COR-L47 (cell line): ENCODE data around the gene SESN3.
"Not testable (repeated sequence)": the region's sequence is repeated elsewhere in the genome, so short reads cannot be mapped to it uniquely, and the experiment has no call there.

Source experiments
- DNase-seq: peaks from one replicate; lab custom pipeline; 2025; lab: John Stamatoyannopoulos, UW

The SESN3 gene

GRCh38 chr11:95150956-95151684 is 79.9 kb downstream of the SESN3 start:
- peak; percentile 93 for DNase-seq

DNA sequence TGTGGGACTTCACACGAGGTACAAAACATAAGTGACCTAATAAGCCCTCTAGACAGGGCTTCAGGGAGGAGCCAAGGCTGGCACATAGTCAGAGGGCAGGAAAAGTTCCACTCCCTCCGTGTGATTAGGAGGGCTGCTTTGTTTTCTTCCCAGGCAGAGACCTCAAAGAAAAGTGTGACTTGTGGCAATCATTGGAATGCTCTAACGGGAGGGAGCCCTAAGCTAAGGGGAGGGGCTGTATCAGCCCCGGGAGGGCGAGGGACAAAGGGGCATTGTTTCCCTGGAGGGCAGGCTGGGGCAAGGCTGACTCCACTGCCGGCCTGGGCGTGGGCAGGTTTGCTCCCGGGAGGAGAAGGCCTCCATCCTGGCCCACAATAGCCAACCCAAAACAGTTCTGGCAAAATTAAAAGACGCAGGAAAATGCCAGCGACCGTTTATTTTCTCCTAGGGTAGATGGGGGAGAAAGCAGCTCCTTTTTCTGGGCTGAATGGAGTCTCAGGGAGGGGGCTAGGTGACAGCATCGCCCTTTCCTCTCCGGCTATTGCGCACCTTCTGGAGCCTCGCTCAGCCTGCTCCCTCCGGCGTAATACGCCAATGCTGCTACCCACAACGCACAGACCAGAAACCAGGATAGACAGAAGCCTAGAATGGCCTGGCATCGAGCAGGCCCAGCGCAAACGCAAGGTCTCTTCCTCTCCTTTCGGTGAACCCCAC is 81.2 kb downstream of the SESN3 start:
- no peak for DNase-seq

GRCh38 chr11:95148938-95149337 is 82.1 kb downstream of the SESN3 start:
- DNase-seq: no peak

DNA sequence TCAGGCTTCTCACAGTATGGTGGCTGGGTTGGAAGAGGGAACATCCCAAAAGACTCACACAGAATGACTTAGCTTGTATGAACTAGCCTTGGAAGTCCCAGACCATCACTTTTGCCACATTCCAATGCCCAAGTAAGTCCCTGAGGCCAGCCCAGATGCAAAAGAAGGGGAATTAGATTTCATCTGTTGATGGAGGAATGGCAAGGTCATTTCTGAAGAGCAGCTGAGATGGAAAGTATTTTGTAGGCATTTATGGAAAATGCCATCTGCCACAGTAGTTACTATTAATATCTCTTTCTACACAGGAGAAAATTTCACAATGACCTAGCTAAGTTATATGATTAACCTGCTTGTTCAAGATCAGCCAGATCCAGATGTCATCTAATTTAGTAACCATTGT is 82.6 kb downstream of the SESN3 start:
- DNase-seq: no peak

- DNase-seq: no peak
Observed at GRCh38 chr11:95147364-95147905, 83.6 kb downstream of the SESN3 start.

- no peak for DNase-seq
Observed at GRCh38 chr11:95145430-95146060, 85.5 kb downstream of the SESN3 start.

- DNase-seq: no peak
Observed at GRCh38 chr11:95144313-95145235, 86.4 kb downstream of the SESN3 start.

DNA sequence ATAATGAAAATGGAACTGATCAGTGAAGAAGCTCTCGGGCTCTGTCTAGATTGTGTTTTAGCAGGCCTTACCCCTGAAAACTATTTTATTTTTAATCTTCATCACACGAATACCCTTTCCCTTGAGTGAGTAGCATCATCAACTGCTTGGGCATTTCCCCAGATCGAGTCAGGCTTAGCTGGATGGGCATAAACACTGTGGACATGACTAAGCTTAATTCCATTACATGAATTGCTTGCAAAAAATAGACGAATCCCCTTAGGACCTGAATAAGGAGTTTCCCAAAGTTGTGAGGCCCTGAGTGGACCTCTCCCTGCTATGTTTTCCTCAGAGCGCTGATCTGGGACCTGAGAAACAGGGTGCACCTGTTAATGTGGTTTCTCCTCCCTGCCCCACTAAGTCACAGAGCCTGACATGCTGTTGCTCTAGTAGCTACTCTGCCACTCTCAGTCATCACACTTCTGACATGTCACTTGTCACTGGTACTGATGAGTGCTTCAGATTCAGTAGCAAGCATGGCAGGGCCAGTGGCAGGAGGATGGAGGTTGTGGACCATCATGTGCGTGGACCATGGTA is 87.8 kb downstream of the SESN3 start:
- no peak for DNase-seq

DNA sequence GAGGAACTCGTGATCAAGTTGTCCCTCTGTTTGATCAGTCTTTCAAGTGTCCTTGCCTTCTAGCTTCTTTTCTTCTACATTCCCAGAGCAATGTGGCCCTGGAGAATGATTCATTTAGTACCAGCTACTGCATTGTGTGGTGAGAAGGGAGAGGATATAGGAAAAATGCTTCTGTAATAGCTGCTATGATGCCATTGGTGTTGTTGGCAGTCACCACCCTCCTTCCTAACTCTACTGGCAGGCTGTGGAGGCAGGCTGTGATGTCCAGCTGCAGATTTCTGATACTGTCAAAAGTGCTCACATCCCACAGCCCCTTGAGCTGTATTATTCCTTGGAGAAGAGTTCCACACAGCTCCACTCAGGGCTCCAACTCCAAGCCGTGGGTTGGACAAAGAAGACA is 88.6 kb downstream of the SESN3 start:
- no peak for DNase-seq

- no peak for DNase-seq
Observed at GRCh38 chr11:95140397-95141033, 90.5 kb downstream of the SESN3 start.

DNA sequence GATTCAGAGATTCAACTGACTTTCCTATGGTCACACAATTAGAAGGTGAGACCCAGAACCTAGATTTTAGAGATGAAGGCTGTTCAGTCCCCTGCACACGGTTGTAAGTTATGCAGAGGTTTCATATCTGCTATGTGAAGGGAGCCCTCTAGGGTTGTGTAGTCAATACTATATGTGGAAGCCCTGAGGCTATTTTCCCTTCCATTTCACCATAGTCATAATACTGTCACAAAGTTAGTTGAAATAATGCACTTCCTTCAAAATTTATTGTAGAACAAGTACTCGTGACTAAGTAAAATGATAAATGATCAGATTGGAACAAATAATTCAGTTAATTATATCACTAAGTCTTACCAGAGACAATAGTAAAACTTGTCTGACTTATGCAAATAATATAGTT is 92.6 kb downstream of the SESN3 start:
- peak; percentile 13 for DNase-seq

DNA sequence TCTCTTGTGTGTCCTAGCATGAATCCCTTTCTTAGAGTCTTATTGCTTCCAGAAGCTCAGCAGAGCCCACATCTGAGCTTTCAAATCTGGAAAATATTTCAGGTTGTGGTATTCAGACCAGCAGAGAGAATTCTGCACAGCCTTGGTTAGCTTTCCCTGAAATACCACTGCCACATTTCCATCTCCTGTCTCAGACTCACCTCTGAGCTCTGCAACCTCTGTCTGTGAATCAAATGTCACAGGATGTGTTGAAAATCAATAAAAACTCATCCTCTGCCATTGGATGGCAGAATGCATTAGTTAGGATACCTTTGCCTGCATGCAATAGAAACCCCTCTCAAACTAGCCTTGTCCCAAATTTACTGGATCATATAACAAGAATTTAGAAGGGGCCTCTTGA is 93.7 kb downstream of the SESN3 start:
- no peak for DNase-seq

DNA sequence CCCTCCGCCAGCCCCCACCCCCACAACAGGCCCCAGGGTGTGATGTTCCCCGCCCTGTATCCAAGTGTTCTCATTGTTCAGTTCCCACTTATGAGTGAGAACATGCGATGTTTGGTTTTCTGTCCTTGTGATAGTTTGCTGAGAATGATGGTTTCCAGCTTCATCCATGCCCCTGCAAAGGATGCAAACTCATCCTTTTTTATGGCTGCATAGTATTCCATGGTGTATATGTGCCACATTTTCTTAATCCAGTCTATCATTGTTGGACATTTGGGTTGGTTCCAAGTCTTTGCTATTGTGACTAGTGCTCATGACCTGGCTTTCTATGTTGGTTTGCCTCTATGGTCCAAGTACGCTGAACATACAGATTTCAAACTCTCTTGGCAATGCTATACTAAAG is 94.3 kb downstream of the SESN3 start:
- not testable (repeated sequence) for DNase-seq

GRCh38 chr11:95135880-95136279 is 95.1 kb downstream of the SESN3 start:
- no peak for DNase-seq

- DNase-seq: no peak
Observed at GRCh38 chr11:95135155-95135554, 95.8 kb downstream of the SESN3 start.

GRCh38 chr11:95134491-95134890 is 96.5 kb downstream of the SESN3 start:
- DNase-seq: no peak

DNA sequence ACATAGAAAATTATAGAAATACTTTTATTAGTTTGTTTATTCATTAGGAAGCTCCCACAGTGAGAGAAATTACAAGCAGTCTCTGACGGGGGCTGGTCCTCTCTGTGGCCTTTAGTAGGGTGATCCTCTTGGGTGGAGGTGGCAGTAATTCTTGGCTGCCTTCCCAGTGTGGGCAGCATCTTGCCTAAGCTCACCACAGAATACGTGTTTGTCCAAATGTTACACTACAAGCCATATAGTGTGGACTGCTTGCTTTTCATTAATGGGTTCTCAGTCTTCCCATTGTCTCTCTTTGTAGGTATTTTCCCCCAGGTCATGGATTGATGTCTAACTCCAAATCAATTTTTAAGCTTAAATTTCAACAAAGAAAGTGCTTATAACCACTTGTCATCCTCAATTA is 98.0 kb downstream of the SESN3 start:
- peak; percentile 31 for DNase-seq

DNA sequence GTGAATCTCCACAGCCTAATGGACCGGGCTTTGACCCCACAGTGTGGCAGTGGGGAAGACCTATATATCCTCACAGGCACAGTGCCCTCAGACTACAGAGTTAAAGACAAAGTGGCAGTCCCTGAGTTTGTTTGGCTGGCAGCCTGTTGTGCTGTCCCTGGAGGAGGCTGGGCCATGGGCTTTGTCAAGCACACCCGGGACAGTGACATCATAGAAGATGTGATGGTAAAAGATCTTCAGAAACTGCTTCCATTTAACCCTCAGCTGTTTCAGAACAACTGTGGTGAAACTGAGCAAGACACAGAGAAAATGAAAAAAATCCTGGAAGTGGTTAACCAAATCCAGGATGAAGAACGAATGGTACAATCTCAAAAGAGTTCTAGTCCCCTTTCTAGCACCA is 102.4 kb downstream of the SESN3 start:
- no peak for DNase-seq

- DNase-seq: no peak
Observed at GRCh38 chr11:95123556-95123955, 107.4 kb downstream of the SESN3 start.

DNA sequence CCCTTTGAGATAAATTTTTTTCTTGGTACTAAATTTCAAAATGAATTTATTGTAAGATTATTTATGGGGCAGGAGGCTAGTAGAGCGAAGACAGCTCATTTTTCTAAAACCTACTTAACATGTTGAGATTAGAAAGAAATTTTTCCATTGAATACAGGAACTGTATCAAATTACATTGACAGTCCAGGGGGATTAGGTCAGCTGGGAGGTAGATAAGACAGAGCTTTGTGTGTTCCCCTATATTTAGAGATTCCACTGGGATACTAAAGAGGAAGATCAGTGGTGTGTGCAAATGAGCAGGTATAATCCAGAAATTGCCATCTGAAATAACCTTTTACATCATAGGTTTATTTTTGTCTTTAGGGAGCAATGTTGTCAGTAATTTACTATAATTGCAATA is 109.3 kb downstream of the SESN3 start:
- peak; percentile 9 for DNase-seq
